Suprapubic skin (tissue), 4 donors: ENCODE data around the gene MRPL27.

Experiments
- POLR2A ChIP-seq, 2 donors: fragments of 450-650 bp; IDR thresholded peaks; one replicate each; pipeline ENCODE4 v1.6.1; 2017; ENCODE audit warnings: antibody characterized with exemption in 2 of 2, mild to moderate bottlenecking in 2 of 2, moderate library complexity in 2 of 2
- POLR2AphosphoS5 ChIP-seq, 3 donors: sonication (generic); formaldehyde crosslinking; IDR thresholded peaks; one replicate each; pipeline ENCODE4 v1.6.1; 2017; ENCODE audit warnings: antibody characterized with exemption in 3 of 3
- TF ChIP-seq, protein P1 (sequence below), 2 donors: fragments of 200-600 bp in 1 of 2; fragments of 450-650 bp in 1 of 2; sonication (generic) in 1 of 2; IDR thresholded peaks; one replicate each; pipeline ENCODE4 v1.5.1; 2016 to 2019; ENCODE audit warnings: antibody characterized with exemption in 2 of 2, mild to moderate bottlenecking in 1 of 2, moderate library complexity in 1 of 2

GRCh38 chr17:50365165-50365564, 7.8 kb downstream of the MRPL27 start:
- no peak for TF ChIP-seq POLR2AphosphoS5 (IDR thresholded peaks at IDR 0.05)
- TF ChIP-seq, protein P1, sequence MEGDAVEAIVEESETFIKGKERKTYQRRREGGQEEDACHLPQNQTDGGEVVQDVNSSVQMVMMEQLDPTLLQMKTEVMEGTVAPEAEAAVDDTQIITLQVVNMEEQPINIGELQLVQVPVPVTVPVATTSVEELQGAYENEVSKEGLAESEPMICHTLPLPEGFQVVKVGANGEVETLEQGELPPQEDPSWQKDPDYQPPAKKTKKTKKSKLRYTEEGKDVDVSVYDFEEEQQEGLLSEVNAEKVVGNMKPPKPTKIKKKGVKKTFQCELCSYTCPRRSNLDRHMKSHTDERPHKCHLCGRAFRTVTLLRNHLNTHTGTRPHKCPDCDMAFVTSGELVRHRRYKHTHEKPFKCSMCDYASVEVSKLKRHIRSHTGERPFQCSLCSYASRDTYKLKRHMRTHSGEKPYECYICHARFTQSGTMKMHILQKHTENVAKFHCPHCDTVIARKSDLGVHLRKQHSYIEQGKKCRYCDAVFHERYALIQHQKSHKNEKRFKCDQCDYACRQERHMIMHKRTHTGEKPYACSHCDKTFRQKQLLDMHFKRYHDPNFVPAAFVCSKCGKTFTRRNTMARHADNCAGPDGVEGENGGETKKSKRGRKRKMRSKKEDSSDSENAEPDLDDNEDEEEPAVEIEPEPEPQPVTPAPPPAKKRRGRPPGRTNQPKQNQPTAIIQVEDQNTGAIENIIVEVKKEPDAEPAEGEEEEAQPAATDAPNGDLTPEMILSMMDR (IDR thresholded peaks at IDR 0.05), result no peak
- TF ChIP-seq POLR2A (IDR thresholded peaks at IDR 0.05), result no peak
